ENCODE data around the gene PDGFB.

Gene PDGFB

GRCh38 chr22:39254122-39254521, 9.3 kb upstream of the PDGFB start:
- DNase-seq (ENCODE audit: low read depth in 2 of 2), result no peak

- peak; percentile 47 to 55 for DNase-seq (ENCODE audit: low read depth in 2 of 2)
Measured at GRCh38 chr22:39253435-39254070, 8.8 kb upstream of the PDGFB start.

GRCh38 chr22:39252461-39253434, 8.0 kb upstream of the PDGFB start:
- DNase-seq (ENCODE audit: low read depth in 2 of 2), result no peak

- DNase-seq (ENCODE audit: low read depth in 2 of 2), result no peak
Measured at GRCh38 chr22:39251762-39252460, 7.1 kb upstream of the PDGFB start.

GRCh38 chr22:39250838-39251237, 6.1 kb upstream of the PDGFB start:
- no peak for DNase-seq (ENCODE audit: low read depth in 2 of 2)

- no peak for DNase-seq (ENCODE audit: low read depth in 2 of 2)
Measured at GRCh38 chr22:39250131-39250530, 5.3 kb upstream of the PDGFB start.

GRCh38 chr22:39249086-39249704, 4.4 kb upstream of the PDGFB start:
- DNase-seq (ENCODE audit: low read depth in 2 of 2), result no peak

- no peak for DNase-seq (ENCODE audit: low read depth in 2 of 2)
Measured at GRCh38 chr22:39248254-39248653, 3.5 kb upstream of the PDGFB start.

- DNase-seq (ENCODE audit: low read depth in 2 of 2), result no peak
Measured at GRCh38 chr22:39247361-39247760, 2.6 kb upstream of the PDGFB start.

- no peak for DNase-seq (ENCODE audit: low read depth in 2 of 2)
Measured at GRCh38 chr22:39246690-39247332, 2.0 kb upstream of the PDGFB start.

GRCh38 chr22:39246217-39246616, 1.4 kb upstream of the PDGFB start:
- no peak for DNase-seq (ENCODE audit: low read depth in 2 of 2)

- DNase-seq (ENCODE audit: low read depth in 2 of 2), result no peak
Measured at GRCh38 chr22:39245130-39246039, 603 bp upstream of the PDGFB start.

- no peak for DNase-seq (ENCODE audit: low read depth in 2 of 2)
Measured at GRCh38 chr22:39244136-39244495, 666 bp downstream of the PDGFB start.

- DNase-seq (ENCODE audit: low read depth in 2 of 2), result no peak
Measured at GRCh38 chr22:39243439-39244135, 1.2 kb downstream of the PDGFB start.

GRCh38 chr22:39242595-39243438, 2.0 kb downstream of the PDGFB start:
- DNase-seq (ENCODE audit: low read depth in 2 of 2), result no peak

- no peak for DNase-seq (ENCODE audit: low read depth in 2 of 2)
Measured at GRCh38 chr22:39241794-39242594, 2.8 kb downstream of the PDGFB start.

- no peak for DNase-seq (ENCODE audit: low read depth in 2 of 2)
Measured at GRCh38 chr22:39240831-39241793, 3.7 kb downstream of the PDGFB start.

All from fibroblast of skin of left biceps (primary cell).